Upper lobe of right lung (tissue), 1 donor: Measurements from ENCODE around the gene SLC12A6. TPM values are rescaled to one million over a fixed set of nuclear protein-coding genes. Genes with fewer than 3 reads are reported as not detected.

Experiments
- ATAC-seq: fragments of 200-7000 bp; cut with Tn5 transposase; one replicate; pipeline ENCODE4 v1.9.1; 2020; ENCODE audit warnings: mild to moderate bottlenecking, moderate library complexity
- DNase-seq: peaks from one replicate; pipeline ENCODE4 v3.0.0-alpha.2; 2020
- H3K27ac ChIP-seq: fragments of 200-600 bp; one replicate; pipeline ENCODE4 v1.8.0; 2022
- H3K27me3 ChIP-seq: fragments of 200-600 bp; one replicate; pipeline ENCODE4 v1.8.0; 2022; ENCODE audit warnings: mild to moderate bottlenecking
- H3K36me3 ChIP-seq: fragments of 200-600 bp; one replicate; pipeline ENCODE4 v1.8.0; 2022
- H3K4me1 ChIP-seq: fragments of 200-600 bp; one replicate; pipeline ENCODE4 v1.8.0; 2022
- H3K4me3 ChIP-seq: fragments of 200-600 bp; one replicate; pipeline ENCODE4 v1.8.0; 2022; ENCODE audit warnings: mild to moderate bottlenecking
- H3K9me3 ChIP-seq: fragments of 200-600 bp; one replicate; pipeline ENCODE4 v1.8.0; 2022
- CTCF ChIP-seq: fragments of 200-600 bp; IDR thresholded peaks from one replicate; pipeline ENCODE4 v1.8.0; 2022; ENCODE audit warnings: antibody characterized with exemption
- intact Hi-C: fragments of 100-400 bp; cut with DNase I; formaldehyde crosslinking; loops from one replicate; pipeline ENCODE4 v1.11.0; 2022
- total RNA-seq: library from RNA; stranded (reverse); fragmentation: NEBNext Ultra II Directional; extraction: Animal tissue kit (Norgen Biotek cat#: 25700); gene quantifications from one replicate; pipeline ENCODE4 v1.2.1, GENCODE V29; 2021
- donor health status: DM: no; HTN: yes; CAD: no; lungs with severe emphysema.

The SLC12A6 gene
- total RNA-seq, 1 donor from 2014 or later, result 44.9 TPM

GRCh38 chr15:34329006-34329405, 8.6 kb downstream of the SLC12A6 start:
- intact Hi-C loops, result no loop called here
- no peaks in the 10 kb centered on the region for H3K9me3 ChIP-seq
- no peak overlapping the region for H3K27ac ChIP-seq
- TF ChIP-seq CTCF, result no peak
- ATAC-seq (no peak), DNase-seq (no peak)
- H3K27me3 ChIP-seq, result no peaks in the 10 kb centered on the region
- H3K4me1 ChIP-seq, result peaks cover 1% of the 10 kb centered on the region
- H3K36me3 ChIP-seq, result no peaks in the 10 kb centered on the region
- H3K4me3 ChIP-seq, result no peak overlapping the region

- H3K4me1 ChIP-seq, result no peaks in the 10 kb centered on the region
- no peak for ATAC-seq
- no peaks in the 10 kb centered on the region for H3K36me3 ChIP-seq
- TF ChIP-seq CTCF, result no peak
- H3K9me3 ChIP-seq, result no peaks in the 10 kb centered on the region
- intact Hi-C loops, result no loop called here
- no peak overlapping the region for H3K27ac ChIP-seq
- DNase-seq, result no peak
- no peak overlapping the region for H3K4me3 ChIP-seq
- H3K27me3 ChIP-seq, result no peaks in the 10 kb centered on the region
Measured at GRCh38 chr15:34327906-34328305, 9.7 kb downstream of the SLC12A6 start.

- intact Hi-C loops, result no loop called here
- Histone ChIP-seq H3K36me3 (no peaks in the 10 kb centered on the region), H3K27me3 (no peaks in the 10 kb centered on the region), H3K27ac (no peak overlapping the region), H3K9me3 (no peaks in the 10 kb centered on the region), H3K4me1 (no peaks in the 10 kb centered on the region), H3K4me3 (no peak overlapping the region)
- no peak for ATAC-seq
- TF ChIP-seq CTCF, result no peak
- no peak for DNase-seq
Measured at GRCh38 chr15:34325368-34325767, 12.2 kb downstream of the SLC12A6 start.

GRCh38 chr15:34324933-34325332, 12.6 kb downstream of the SLC12A6 start:
- H3K36me3 ChIP-seq, result no peaks in the 10 kb centered on the region
- H3K27ac ChIP-seq, result no peak overlapping the region
- intact Hi-C loops, result no loop called here
- H3K4me3 ChIP-seq, result no peak overlapping the region
- TF ChIP-seq CTCF, result no peak
- no peaks in the 10 kb centered on the region for H3K9me3 ChIP-seq
- DNase-seq, result no peak
- H3K27me3 ChIP-seq, result no peaks in the 10 kb centered on the region
- no peaks in the 10 kb centered on the region for H3K4me1 ChIP-seq
- no peak for ATAC-seq

GRCh38 chr15:34323217-34323616, 14.4 kb downstream of the SLC12A6 start:
- TF ChIP-seq CTCF, result no peak
- H3K4me3 ChIP-seq, result no peak overlapping the region

More at GRCh38 chr15:34323217-34323616, 14.4 kb downstream of the SLC12A6 start:
- Histone ChIP-seq H3K36me3 (no peaks in the 10 kb centered on the region), H3K4me1 (no peaks in the 10 kb centered on the region), H3K27me3 (no peaks in the 10 kb centered on the region), H3K9me3 (no peaks in the 10 kb centered on the region), H3K27ac (no peak overlapping the region)
- intact Hi-C loops, result no loop called here
- ATAC-seq (no peak), DNase-seq (no peak)
